Endothelial cell of umbilical vein (primary cell): ENCODE results near the gene ROCK2. TPM values are rescaled to one million over a fixed set of nuclear protein-coding genes. Genes with fewer than 3 reads are reported as not detected.

ENCODE experiments used
- BruUV-seq: library from RNA; stranded (reverse); fragments of 400-500 nt; replicated peaks from 2 replicates; lab custom pipeline; 2021; lab: Mats Ljungman, UMichigan
- CTCF ChIA-PET: fragments of 300-600, 350-600 bp; sonication (Branson Sonifier 250); formaldehyde crosslinking; loops from one replicate; lab custom pipeline; 2021; ENCODE audit warnings: antibody characterized with exemption, inconsistent platforms; lab: Charles Lee
- POLR2A ChIA-PET: fragments of 300-600, 350-600 bp; sonication (Branson Sonifier 250); formaldehyde crosslinking; loops from one replicate; lab custom pipeline; 2021; ENCODE audit warnings: antibody characterized with exemption, inconsistent platforms; lab: Charles Lee
- DNase-seq: peaks from one replicate; pipeline ENCODE4 v3.0.0-alpha.2; 2011; ENCODE audit warnings: low read depth, low spot score
- FAIRE-seq: peaks from 2 replicates; lab custom pipeline; 2011; peaks lifted over from hg19 to GRCh38; lab: Jason Lieb, UNC
- H2AFZ ChIP-seq: 2 replicates; pipeline ENCODE4 v1.6.0; 2012; ENCODE audit warnings: low read depth, low read length, control low read depth, inconsistent platforms
- H3K27ac ChIP-seq: 2 replicates; pipeline ENCODE4 v1.5.1; 2011; ENCODE audit warnings: low read depth, mild to moderate bottlenecking, control low read depth, low read length, moderate library complexity; ENCODE audit not compliant: insufficient read depth
- H3K27me3 ChIP-seq, 2 experiments: 2 replicates each; pipeline versions ENCODE4 v1.6.0 to v1.6.1; 2011; ENCODE audit warnings: low read length in 2 of 2, mixed read lengths in 1 of 2; ENCODE audit not compliant: control insufficient read depth in 2 of 2, insufficient read depth in 2 of 2
- H3K36me3 ChIP-seq, 2 experiments: 2 replicates in 1 of 2; 3 replicates in 1 of 2; pipeline ENCODE4 v1.5.1; 2011; ENCODE audit warnings: low read length in 2 of 2, mild to moderate bottlenecking in 1 of 2, moderate library complexity in 1 of 2; ENCODE audit not compliant: control insufficient read depth in 2 of 2, insufficient read depth in 2 of 2; ENCODE audit errors: extremely low read depth in 1 of 2
- H3K4me1 ChIP-seq: 3 replicates; pipeline ENCODE4 v1.5.1; 2011; ENCODE audit warnings: mild to moderate bottlenecking, low read length; ENCODE audit not compliant: control insufficient read depth, insufficient read depth; ENCODE audit errors: extremely low read depth
- H3K4me2 ChIP-seq: 2 replicates; pipeline ENCODE4 v1.6.1; 2011; ENCODE audit warnings: low read length, control low read depth, mixed read lengths; ENCODE audit not compliant: insufficient read depth
- H3K4me3 ChIP-seq, 3 experiments: fragments of 200-600 bp in 1 of 3; sonication (generic), shearing (Covaris generic) in 1 of 3; replicated peaks in 1 of 3; 2 replicates each; pipeline ENCODE4 v1.5.1; 2011 to 2016; ENCODE audit warnings: control low read depth in 3 of 3, low read length in 3 of 3, mild to moderate bottlenecking in 2 of 3, inconsistent platforms in 1 of 3, low read depth in 1 of 3, moderate library complexity in 1 of 3; ENCODE audit not compliant: insufficient read depth in 1 of 3
- H3K79me2 ChIP-seq: 2 replicates; pipeline ENCODE4 v1.6.0; 2012; ENCODE audit warnings: low read length, inconsistent platforms; ENCODE audit not compliant: control insufficient read depth, insufficient read depth
- H3K9ac ChIP-seq: replicated peaks from 2 replicates; pipeline ENCODE3; 2011; ENCODE audit warnings: low read length, control low read depth; ENCODE audit not compliant: insufficient read depth; ENCODE audit errors: extremely low read depth
- H3K9me1 ChIP-seq: replicated peaks from 3 replicates; pipeline ENCODE4 v1.6.0; 2011; ENCODE audit warnings: mild to moderate bottlenecking, low read length; ENCODE audit not compliant: control insufficient read depth, insufficient read depth; ENCODE audit errors: extremely low read depth
- H3K9me3 ChIP-seq: replicated peaks from 2 replicates; pipeline ENCODE4 v1.5.1; 2012; ENCODE audit warnings: low read length, inconsistent platforms; ENCODE audit not compliant: control insufficient read depth, insufficient read depth
- H4K20me1 ChIP-seq: replicated peaks from 2 replicates; pipeline ENCODE3; 2011; ENCODE audit warnings: mild to moderate bottlenecking, low read length; ENCODE audit not compliant: control insufficient read depth, insufficient read depth; ENCODE audit errors: extremely low read depth
- EZH2 ChIP-seq: IDR thresholded peaks from 2 replicates; pipeline ENCODE4 v1.6.1; 2012; ENCODE audit warnings: borderline replicate concordance, low read depth, mild to moderate bottlenecking, moderate library complexity, low read length, inconsistent platforms; ENCODE audit not compliant: severe bottlenecking
- FOS ChIP-seq: IDR thresholded peaks from 2 replicates; pipeline ENCODE4 v1.6.1; 2011; ENCODE audit warnings: mild to moderate bottlenecking, low read length, moderate library complexity, borderline replicate concordance; ENCODE audit not compliant: insufficient read depth
- GATA2 ChIP-seq: IDR thresholded peaks from 2 replicates; pipeline ENCODE4 v1.7.0; 2011; ENCODE audit warnings: low read depth, mild to moderate bottlenecking, moderate library complexity, mixed read lengths, low read length; ENCODE audit not compliant: insufficient read length, insufficient read depth
- JUN ChIP-seq: IDR thresholded peaks from 2 replicates; pipeline ENCODE4 v1.6.1; 2011; ENCODE audit warnings: borderline replicate concordance, low read depth; ENCODE audit not compliant: insufficient read length, insufficient read depth
- MAX ChIP-seq: IDR thresholded peaks from 2 replicates; pipeline ENCODE4 v1.6.1; 2011; ENCODE audit not compliant: insufficient read depth, insufficient read length
- MYC ChIP-seq: IDR thresholded peaks from one replicate; pipeline ENCODE4 v1.6.1; 2011; ENCODE audit warnings: mild to moderate bottlenecking, low read depth, low read length
- POLR2A ChIP-seq: IDR thresholded peaks from 2 replicates; pipeline ENCODE4 v1.6.1; 2012; ENCODE audit warnings: low read depth, mild to moderate bottlenecking, control low read depth, low read length
- POLR2AphosphoS5 ChIP-seq: IDR thresholded peaks from 2 replicates; pipeline ENCODE4 v1.6.1; 2012; ENCODE audit warnings: low read depth, mild to moderate bottlenecking, control low read depth, low read length, moderate library complexity; ENCODE audit not compliant: insufficient read depth
- dilution Hi-C: fragments of 300-500 bp; cut with MboI; formaldehyde crosslinking; loops from one replicate; pipeline ENCODE4 v1.15.0; 2019; ENCODE audit warnings: low sequenced_read_pairs; ENCODE audit not compliant: extremely low pct_ligation_motif_present
- intact Hi-C: fragments of 100-400 bp; cut with micrococcal nuclease; formaldehyde crosslinking; loops from one replicate; pipeline ENCODE4 v1.10.0; 2022
- polyA plus RNA-seq, 4 experiments: library from polyadenylated mRNA; depleted of rRNA in 3 of 4; stranded (reverse) in 3 of 4; unstranded in 1 of 4; fragments of >200 nt; gene quantifications; 2 replicates each; pipeline versions ENCODE4 v1.2.1 to v1.2.3, GENCODE V29; 2011 to 2012; ENCODE audit warnings: missing spikeins in 1 of 4
- total RNA-seq: library from RNA; stranded (reverse); gene quantifications from 2 replicates; pipeline ENCODE4 v1.2.3, GENCODE V29; 2021
- TF ChIP-seq, protein P1 (sequence below), 2 donors: IDR thresholded peaks; 1 replicate in 1 of 2; 2 replicates in 1 of 2; pipeline ENCODE4 v1.5.1; 2011; ENCODE audit warnings: low read length in 2 of 2, mild to moderate bottlenecking in 2 of 2, moderate library complexity in 2 of 2, control low read depth in 1 of 2, inconsistent platforms in 1 of 2, low read depth in 1 of 2; ENCODE audit not compliant: insufficient read depth in 1 of 2; ENCODE audit errors: extremely low read depth in 1 of 2

ROCK2 gene
- total and polyA plus RNA-seq, 2 donors (not counting 3 experiments of a cell fraction or from before 2014, with no cell fraction given) = 5.2 to 56.5 TPM

DNA sequence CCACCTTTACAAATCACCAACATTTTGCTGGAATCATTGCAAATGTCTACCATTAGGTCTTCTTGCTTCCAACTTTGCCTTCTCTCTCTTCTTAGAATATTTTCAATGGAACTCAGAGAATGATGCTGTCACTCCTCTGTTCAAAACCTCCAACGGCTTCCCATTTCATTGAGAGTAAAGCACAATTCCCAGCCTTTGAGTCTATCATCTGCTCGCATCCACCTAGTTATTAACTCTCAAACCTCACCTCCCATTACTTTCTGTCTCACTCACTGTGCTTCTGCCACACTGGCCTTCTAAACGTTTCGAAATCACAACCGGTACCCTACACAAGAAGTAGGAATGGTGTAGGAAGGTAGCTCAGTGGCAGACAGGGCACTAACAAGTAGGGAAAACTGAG is 40.0 kb downstream of the ROCK2 start:
- dilution Hi-C loops (no loop called here), intact Hi-C loops (no loop called here)
- no peaks in the 10 kb centered on the region for H3K27me3 ChIP-seq
- CTCF ChIA-PET = interaction anchor here (2.6 kb wide), 1 partner anchor 22 kb away, joined by 7 read pairs; no protein-coding TSS in a partner anchor
- no peak overlapping the region for H3K4me3 ChIP-seq
- no peak for FAIRE-seq
- POLR2A ChIA-PET = no interaction called here
- H3K36me3 ChIP-seq = no peaks in the 10 kb centered on the region
- no TSS peak for BruUV-seq
- no peak for TF ChIP-seq MYC
- no peak for TF ChIP-seq EZH2
- no peak for TF ChIP-seq FOS
- no peak for TF ChIP-seq GATA2
- no peak for TF ChIP-seq MAX
- no peak for TF ChIP-seq POLR2AphosphoS5
- TF ChIP-seq POLR2A = no peak
- TF ChIP-seq JUN = no peak
- TF ChIP-seq, protein P1, sequence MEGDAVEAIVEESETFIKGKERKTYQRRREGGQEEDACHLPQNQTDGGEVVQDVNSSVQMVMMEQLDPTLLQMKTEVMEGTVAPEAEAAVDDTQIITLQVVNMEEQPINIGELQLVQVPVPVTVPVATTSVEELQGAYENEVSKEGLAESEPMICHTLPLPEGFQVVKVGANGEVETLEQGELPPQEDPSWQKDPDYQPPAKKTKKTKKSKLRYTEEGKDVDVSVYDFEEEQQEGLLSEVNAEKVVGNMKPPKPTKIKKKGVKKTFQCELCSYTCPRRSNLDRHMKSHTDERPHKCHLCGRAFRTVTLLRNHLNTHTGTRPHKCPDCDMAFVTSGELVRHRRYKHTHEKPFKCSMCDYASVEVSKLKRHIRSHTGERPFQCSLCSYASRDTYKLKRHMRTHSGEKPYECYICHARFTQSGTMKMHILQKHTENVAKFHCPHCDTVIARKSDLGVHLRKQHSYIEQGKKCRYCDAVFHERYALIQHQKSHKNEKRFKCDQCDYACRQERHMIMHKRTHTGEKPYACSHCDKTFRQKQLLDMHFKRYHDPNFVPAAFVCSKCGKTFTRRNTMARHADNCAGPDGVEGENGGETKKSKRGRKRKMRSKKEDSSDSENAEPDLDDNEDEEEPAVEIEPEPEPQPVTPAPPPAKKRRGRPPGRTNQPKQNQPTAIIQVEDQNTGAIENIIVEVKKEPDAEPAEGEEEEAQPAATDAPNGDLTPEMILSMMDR (IDR thresholded peaks at IDR 0.05; ENCODE audit: extremely low read depth in 1 of 2, insufficient read depth in 1 of 2, low read depth in 1 of 2, low read length in 2 of 2) = no peak
- peaks cover 7% of the 10 kb centered on the region for H4K20me1 ChIP-seq
- no peak overlapping the region for H2AFZ ChIP-seq
- H3K9me3 ChIP-seq = no peaks in the 10 kb centered on the region
- no peak overlapping the region for H3K27ac ChIP-seq
- no peak overlapping the region for H3K4me2 ChIP-seq
- no peaks in the 10 kb centered on the region for H3K4me1 ChIP-seq
- H3K9ac ChIP-seq = no peak overlapping the region
- peaks cover 88% of the 10 kb centered on the region for H3K79me2 ChIP-seq
- peaks cover 5% of the 10 kb centered on the region for H3K9me1 ChIP-seq
- DNase-seq = no peak
